Measurements from ENCODE around the gene WDR49.

- no peak for TF ChIP-seq CTCF (IDR thresholded peaks at IDR 0.05 in 2 of 3, conservative IDR thresholded peaks at IDR 0.05 in 1 of 3; ENCODE audit: borderline replicate concordance in 1 of 3, insufficient read depth in 1 of 3, low read depth in 2 of 3, low read length in 2 of 3)
- TF ChIP-seq ZFX (IDR thresholded peaks at IDR 0.05), result no peak
- no peak for TF ChIP-seq REST (IDR thresholded peaks at IDR 0.05; ENCODE audit: low read depth)
- TF ChIP-seq POLR2A (IDR thresholded peaks at IDR 0.05; ENCODE audit: borderline replicate concordance, extremely low read depth, insufficient read depth, insufficient read length), result no peak
- TF ChIP-seq EZH2 (IDR thresholded peaks at IDR 0.05), result no peak
- no peak for TF ChIP-seq YY1 (IDR thresholded peaks at IDR 0.05; ENCODE audit: extremely low read depth, insufficient replicate concordance, low read depth, low read length)
- no peak for TF ChIP-seq JUND (IDR thresholded peaks at IDR 0.05)
- TF ChIP-seq MAX (IDR thresholded peaks at IDR 0.05), result no peak
- TF ChIP-seq POLR2AphosphoS5 (IDR thresholded peaks at IDR 0.05; ENCODE audit: low read depth, low read length), result no peak
- TF ChIP-seq ZNF274 (IDR thresholded peaks at IDR 0.05; ENCODE audit: low read depth, low read length), result no peak
These were observed 3.1 kb upstream of the WDR49 start for GRCh38 chr3:167656821-167657220.
